GM12875 (cell line): ENCODE data around the gene CNOT8.
"Not testable (repeated sequence)": the region's sequence is repeated elsewhere in the genome, so short reads cannot be mapped to it uniquely, and the experiment has no call there.

Experiments
- H3K4me3 ChIP-seq: one replicate; pipeline ENCODE4 v1.5.1; 2011; ENCODE audit warnings: low read depth, low read length, control low read depth
- TF ChIP-seq, protein P1 (sequence below): IDR thresholded peaks from 2 replicates; pipeline ENCODE4 v1.5.1; 2011; ENCODE audit warnings: low read depth, mild to moderate bottlenecking, control low read depth, inconsistent platforms, low read length, moderate library complexity, borderline replicate concordance; ENCODE audit not compliant: insufficient read depth

Gene CNOT8

DNA sequence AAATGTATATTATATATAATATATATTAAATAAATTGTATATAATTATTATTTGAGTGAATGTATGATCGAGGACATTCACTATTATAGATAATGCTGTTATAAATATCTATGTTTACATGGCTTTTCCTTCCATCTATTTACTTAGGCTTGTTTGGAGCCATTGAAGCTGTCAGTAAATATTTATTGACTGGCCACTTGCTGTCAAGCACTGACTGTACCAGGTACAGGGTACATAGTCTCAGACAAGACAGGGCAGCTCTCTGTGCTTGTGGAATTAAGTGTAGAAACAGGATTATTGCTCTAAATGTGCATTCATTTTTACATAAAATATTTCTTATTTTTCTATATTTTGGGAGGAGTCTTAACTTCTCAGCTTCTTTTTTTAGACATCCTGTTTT is 24.4 kb upstream of the CNOT8 start:
- TF ChIP-seq, protein P1, sequence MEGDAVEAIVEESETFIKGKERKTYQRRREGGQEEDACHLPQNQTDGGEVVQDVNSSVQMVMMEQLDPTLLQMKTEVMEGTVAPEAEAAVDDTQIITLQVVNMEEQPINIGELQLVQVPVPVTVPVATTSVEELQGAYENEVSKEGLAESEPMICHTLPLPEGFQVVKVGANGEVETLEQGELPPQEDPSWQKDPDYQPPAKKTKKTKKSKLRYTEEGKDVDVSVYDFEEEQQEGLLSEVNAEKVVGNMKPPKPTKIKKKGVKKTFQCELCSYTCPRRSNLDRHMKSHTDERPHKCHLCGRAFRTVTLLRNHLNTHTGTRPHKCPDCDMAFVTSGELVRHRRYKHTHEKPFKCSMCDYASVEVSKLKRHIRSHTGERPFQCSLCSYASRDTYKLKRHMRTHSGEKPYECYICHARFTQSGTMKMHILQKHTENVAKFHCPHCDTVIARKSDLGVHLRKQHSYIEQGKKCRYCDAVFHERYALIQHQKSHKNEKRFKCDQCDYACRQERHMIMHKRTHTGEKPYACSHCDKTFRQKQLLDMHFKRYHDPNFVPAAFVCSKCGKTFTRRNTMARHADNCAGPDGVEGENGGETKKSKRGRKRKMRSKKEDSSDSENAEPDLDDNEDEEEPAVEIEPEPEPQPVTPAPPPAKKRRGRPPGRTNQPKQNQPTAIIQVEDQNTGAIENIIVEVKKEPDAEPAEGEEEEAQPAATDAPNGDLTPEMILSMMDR = no peak
- H3K4me3 ChIP-seq = no peak overlapping the region

DNA sequence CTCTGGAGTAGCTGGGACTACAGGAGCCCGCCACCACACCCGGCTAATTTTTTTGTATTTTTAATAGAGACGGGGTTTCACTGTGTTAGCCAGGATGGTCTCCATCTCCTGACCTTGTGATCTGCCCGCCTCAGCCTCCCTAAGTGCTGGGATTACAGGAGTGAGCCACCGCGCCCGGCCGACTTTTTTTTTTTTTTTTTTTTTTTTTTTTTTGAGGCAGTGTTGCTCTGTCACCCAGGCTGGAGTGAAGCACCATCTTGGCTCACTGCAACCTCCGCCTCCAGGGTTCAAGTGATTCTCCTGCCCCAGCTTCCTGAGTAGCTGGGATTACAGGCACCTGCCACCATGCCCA is 22.8 kb upstream of the CNOT8 start:
- not testable (repeated sequence) for H3K4me3 ChIP-seq

DNA sequence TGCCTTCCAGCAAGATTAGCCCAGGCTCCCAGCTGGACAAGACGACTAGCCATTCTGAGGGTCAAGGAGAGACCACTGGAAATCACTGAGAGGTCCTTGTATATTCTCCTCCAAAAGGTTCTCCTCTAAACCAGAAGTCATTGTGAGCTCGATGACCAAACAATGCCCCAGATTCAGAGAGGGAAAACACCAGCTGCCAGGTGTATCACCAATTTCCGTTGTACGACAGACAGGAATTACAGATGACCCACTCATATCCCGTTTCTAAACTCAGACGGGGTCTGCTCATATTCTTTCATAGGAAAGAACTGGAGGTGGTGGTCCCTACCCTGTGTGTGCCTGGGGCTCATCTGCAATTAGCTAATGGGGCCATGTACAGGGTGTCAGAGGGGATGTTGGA is 22.2 kb upstream of the CNOT8 start:
- no peak overlapping the region for H3K4me3 ChIP-seq
- TF ChIP-seq, protein P1 = no peak

DNA sequence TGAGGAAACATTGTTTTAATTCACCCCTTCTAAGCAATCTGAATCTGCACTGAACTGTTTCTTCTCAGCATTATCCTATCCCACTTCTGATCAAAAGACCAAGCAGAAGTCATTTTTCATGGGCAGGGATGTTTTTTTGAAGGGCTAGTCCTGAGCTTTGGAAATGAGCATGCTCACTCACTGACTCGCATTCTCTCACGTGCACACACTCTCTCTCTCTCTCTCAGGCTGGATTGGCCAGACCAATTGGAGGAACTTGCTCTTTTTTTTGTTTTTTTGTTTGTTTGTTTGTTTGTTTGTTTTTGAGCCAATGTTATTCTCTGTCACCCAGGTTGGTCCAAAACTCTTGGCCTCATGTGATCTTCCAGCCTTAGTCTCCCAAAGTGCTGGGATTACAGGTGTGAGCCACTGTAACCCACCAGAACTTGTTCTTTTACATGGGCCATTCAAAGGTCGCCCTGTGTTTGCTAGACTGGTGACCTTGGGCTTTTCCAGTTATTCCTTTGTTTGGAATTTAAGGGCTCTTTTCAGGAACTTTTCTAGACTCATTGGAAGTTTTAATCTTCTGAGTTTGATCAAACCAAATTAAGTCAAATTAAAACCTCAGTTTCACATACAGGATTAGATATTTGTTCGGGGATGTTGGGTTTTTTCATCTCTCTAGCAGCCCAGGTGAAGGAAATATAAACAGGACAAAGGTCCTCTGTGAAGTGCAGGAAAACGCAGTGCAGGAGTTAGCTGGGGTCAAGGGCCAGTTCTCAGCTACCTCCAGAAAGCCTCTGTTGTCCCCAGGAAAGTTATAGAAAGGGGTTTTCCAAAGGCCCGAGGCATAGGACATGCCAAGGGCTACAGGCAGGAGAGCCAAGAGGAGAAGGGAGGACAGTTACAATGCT is 21.2 kb upstream of the CNOT8 start:
- TF ChIP-seq, protein P1 = no peak
- no peak overlapping the region for H3K4me3 ChIP-seq

DNA sequence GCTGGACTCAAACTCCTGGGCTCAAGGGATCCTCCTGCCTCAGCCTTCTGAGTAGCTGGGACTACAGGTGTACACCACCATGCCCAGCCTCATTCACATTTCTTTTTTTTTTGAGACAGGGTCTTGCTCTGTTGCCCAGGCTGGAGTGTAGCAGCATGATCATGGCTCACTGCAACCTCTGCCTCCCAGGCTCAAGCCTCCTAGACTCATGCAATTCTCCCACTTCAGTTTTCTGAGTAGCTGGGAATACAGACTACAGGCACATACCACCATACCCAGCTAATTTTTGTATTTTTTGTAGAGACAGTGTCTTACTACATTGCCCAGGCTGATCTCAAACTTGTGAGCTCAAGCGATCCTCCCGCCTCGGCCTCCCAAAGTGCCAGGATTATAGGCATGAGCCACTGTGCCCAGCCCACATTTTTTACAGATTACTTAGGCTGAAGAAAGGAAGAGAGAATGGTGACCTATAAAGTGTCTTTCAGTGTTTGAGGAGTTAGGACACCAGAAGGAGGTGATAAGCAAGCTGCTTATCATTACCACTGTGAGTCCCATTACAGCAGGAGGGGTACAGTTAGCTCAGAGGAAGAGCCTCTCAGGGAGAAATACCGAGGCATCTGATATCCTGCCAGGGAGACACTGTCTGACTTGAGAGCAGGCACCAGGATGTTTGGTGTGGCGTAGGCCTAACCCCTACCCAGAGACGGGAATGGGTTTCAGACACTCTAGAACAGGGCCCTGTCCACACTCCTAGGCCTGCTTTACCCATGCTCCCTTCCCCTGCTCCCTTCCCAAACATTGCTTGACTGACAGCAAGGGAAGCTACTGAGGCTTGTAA is 17.8 kb upstream of the CNOT8 start:
- H3K4me3 ChIP-seq = no peak overlapping the region
- TF ChIP-seq, protein P1 = no peak

DNA sequence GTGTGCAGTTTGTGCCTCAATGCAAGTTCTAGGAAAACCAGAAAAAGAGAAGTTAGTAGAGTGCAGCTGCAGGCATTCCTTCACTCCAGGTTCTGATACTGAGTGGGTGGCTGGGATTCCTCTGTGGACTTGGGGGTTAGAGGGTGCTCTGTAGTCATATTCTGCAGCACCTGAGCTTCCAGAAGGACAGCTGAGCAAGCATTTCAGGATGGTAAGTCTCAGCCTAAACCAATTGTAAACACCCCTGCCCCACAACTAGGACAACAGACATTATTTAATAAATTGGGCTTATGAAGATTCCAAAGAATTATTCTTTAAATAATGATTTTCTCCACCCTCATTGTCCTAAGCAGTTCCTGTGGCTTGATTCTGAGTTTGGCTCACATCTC is 17.2 kb upstream of the CNOT8 start:
- H3K4me3 ChIP-seq = no peak overlapping the region
- TF ChIP-seq, protein P1 = no peak

DNA sequence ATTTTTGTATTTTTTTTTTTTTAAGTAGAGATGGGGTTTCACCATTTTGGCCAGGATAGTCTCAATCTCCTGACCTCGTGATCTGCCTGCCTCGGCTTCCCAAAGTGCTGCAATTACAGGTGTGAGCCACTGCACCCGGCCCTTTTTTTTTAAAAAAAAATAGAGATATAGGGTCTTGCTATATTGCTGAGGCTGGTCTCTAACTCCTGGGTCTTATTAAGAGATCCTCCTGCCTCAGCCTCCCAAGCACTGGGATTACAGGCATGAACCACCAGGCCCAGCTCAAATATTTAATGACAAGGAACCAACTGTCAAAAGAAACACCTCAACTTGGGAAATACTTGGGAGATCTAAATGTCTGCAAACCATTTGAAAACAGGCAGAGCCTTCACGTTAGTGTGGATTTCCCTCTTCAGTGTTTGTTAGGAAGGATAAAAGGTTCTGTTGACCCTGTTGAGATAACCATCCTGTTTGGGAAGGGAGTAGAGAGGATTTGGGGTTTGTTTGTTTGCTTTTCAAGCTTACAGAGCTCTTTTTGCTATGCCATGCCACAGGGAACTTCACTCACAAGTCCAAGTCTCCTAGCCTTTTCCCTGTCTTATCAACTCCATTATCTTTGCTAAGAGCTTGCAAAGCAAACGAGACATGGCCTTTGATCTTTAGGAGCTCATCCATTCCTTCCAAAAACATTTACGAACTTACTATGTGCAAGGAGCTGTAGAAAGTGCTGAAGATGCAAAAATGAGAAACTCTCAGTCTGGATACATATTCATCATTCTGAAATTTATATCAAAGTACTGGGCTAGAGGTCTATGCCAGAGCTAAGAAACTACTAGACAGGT is 15.5 kb upstream of the CNOT8 start:
- TF ChIP-seq, protein P1 = no peak
- H3K4me3 ChIP-seq = no peak overlapping the region
